K562 (cell line): ENCODE results near the gene SERPINH1. TPM values are rescaled to one million over a fixed set of nuclear protein-coding genes. Genes with fewer than 3 reads are reported as not detected.

Experiments
- ATF1 ChIP-seq, 2 experiments: fragments of 450-650 bp in 1 of 2; IDR thresholded peaks; 2 replicates each; pipeline ENCODE4 v1.6.1; 2016; ENCODE audit warnings: missing compliant biosample characterization in 1 of 2, missing genetic modification characterization in 1 of 2
- DEAF1 ChIP-seq: fragments of 450-650 bp; formaldehyde crosslinking; IDR thresholded peaks from 2 replicates; pipeline ENCODE4 v1.4.0; 2020; ENCODE audit warnings: mild to moderate bottlenecking, moderate library complexity
- GTF2F1 ChIP-seq: IDR thresholded peaks from 2 replicates; pipeline ENCODE4 v1.6.1; 2011; ENCODE audit warnings: low read depth, low read length, improper control_type of control experiment
- TEAD4 ChIP-seq, 2 experiments: sonication (generic) in 1 of 2; formaldehyde crosslinking in 1 of 2; IDR thresholded peaks; 2 replicates each; pipeline versions ENCODE4 v1.6.1 to v1.8.0; 2012 to 2022; ENCODE audit warnings: borderline replicate concordance in 1 of 2, inconsistent platforms in 1 of 2, low read length in 1 of 2, mild to moderate bottlenecking in 1 of 2, missing genetic modification reagents in 1 of 2
- ZNF140 ChIP-seq: fragments of 250-450 bp; sonication (Bioruptor Pico); IDR thresholded peaks from 2 replicates; pipeline ENCODE4 v1.8.0; 2021; ENCODE audit warnings: moderate library complexity, mild to moderate bottlenecking, inconsistent platforms
- ZNF263 ChIP-seq: sonication (generic); formaldehyde crosslinking; IDR thresholded peaks from 2 replicates; pipeline ENCODE4 v1.8.0; 2022; ENCODE audit warnings: mild to moderate bottlenecking, missing genetic modification reagents, borderline replicate concordance
- ZNF311 ChIP-seq: fragments of 250-450 bp; sonication (Bioruptor Pico); IDR thresholded peaks from 2 replicates; pipeline ENCODE4 v1.4.0; 2020; ENCODE audit warnings: mild to moderate bottlenecking, moderate library complexity
- polyA plus RNA-seq, 8 experiments: library from polyadenylated mRNA; depleted of rRNA in 4 of 8; stranded (reverse) in 5 of 8; unstranded in 3 of 8; fragments of >200 nt; fragmentation: Nextera tagmentation in 2 of 8; fragmentation: Illumina TruSeq in 1 of 8; extraction: Ambion mirVana in 2 of 8; extraction: Trizol in 1 of 8; gene quantifications; 2 replicates each; pipeline versions ENCODE4 v1.2.1 to v1.2.3, GENCODE V29; 2011 to 2014; ENCODE audit warnings: inconsistent platforms in 1 of 8, missing spikeins in 1 of 8
- total RNA-seq, 7 experiments: library from RNA; depleted of rRNA in 6 of 7; stranded (reverse); fragments of >200 nt in 6 of 7; fragmentation: Illumina TruSeq in 2 of 7; extraction: Trizol in 2 of 7; gene quantifications; 2 replicates each; pipeline versions ENCODE4 v1.2.1 to v1.2.3, GENCODE V29; 2011 to 2021; ENCODE audit warnings: low replicate concordance in 1 of 7
- TF ChIP-seq, protein P1 (sequence below): fragments of 450-650 bp; formaldehyde crosslinking; IDR thresholded peaks from 2 replicates; pipeline ENCODE4 v1.4.0; 2020; ENCODE audit warnings: mild to moderate bottlenecking, moderate library complexity
- TF ChIP-seq, protein P2 (sequence below), 2 experiments: fragments of 450-650 bp; conservative IDR thresholded peaks; 2 replicates each; pipeline ENCODE4 v1.6.1; 2017; ENCODE audit warnings: mild to moderate bottlenecking in 2 of 2, moderate library complexity in 2 of 2
- TF ChIP-seq, protein P3 (sequence below): fragments of 450-650 bp; formaldehyde crosslinking; IDR thresholded peaks from 2 replicates; pipeline ENCODE4 v1.4.0; 2020; ENCODE audit warnings: mild to moderate bottlenecking, mixed read lengths

SERPINH1 gene
- total and polyA plus RNA-seq, 9 of the 15 experiments (the other 6 are each of a cell fraction or from before 2014, with no cell fraction given) = 2.8 to 106 (median 67.9) TPM

- TF ChIP-seq DEAF1 (CRISPR knock-in tag) = peak; percentile 91
- TF ChIP-seq ZNF140 (CRISPR knock-in tag) = no peak
- TF ChIP-seq ATF1 (CRISPR knock-in tag; IDR thresholded peaks at IDR 0.05) = no peak
- TF ChIP-seq ATF1 (tag; IDR thresholded peaks at IDR 0.05) = no peak
- TF ChIP-seq ZNF311 (CRISPR knock-in tag) = no peak
- TF ChIP-seq, protein P1, sequence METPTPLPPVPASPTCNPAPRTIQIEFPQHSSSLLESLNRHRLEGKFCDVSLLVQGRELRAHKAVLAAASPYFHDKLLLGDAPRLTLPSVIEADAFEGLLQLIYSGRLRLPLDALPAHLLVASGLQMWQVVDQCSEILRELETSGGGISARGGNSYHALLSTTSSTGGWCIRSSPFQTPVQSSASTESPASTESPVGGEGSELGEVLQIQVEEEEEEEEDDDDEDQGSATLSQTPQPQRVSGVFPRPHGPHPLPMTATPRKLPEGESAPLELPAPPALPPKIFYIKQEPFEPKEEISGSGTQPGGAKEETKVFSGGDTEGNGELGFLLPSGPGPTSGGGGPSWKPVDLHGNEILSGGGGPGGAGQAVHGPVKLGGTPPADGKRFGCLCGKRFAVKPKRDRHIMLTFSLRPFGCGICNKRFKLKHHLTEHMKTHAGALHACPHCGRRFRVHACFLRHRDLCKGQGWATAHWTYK (CRISPR knock-in tag) = no peak
- TF ChIP-seq, protein P2, sequence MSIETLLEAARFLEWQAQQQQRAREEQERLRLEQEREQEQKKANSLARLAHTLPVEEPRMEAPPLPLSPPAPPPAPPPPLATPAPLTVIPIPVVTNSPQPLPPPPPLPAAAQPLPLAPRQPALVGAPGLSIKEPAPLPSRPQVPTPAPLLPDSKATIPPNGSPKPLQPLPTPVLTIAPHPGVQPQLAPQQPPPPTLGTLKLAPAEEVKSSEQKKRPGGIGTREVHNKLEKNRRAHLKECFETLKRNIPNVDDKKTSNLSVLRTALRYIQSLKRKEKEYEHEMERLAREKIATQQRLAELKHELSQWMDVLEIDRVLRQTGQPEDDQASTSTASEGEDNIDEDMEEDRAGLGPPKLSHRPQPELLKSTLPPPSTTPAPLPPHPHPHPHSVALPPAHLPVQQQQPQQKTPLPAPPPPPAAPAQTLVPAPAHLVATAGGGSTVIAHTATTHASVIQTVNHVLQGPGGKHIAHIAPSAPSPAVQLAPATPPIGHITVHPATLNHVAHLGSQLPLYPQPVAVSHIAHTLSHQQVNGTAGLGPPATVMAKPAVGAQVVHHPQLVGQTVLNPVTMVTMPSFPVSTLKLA (conservative IDR thresholded peaks at IDR 0.05) = peak; percentile 25 to 52; a peak in 1 of 4 replicates
- TF ChIP-seq, protein P3, sequence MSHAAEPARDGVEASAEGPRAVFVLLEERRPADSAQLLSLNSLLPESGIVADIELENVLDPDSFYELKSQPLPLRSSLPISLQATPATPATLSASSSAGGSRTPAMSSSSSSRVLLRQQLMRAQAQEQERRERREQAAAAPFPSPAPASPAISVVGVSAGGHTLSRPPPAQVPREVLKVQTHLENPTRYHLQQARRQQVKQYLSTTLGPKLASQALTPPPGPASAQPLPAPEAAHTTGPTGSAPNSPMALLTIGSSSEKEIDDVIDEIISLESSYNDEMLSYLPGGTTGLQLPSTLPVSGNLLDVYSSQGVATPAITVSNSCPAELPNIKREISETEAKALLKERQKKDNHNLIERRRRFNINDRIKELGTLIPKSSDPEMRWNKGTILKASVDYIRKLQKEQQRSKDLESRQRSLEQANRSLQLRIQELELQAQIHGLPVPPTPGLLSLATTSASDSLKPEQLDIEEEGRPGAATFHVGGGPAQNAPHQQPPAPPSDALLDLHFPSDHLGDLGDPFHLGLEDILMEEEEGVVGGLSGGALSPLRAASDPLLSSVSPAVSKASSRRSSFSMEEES (CRISPR knock-in tag) = no peak
- TF ChIP-seq ZNF263 (CRISPR knock-in tag) = no peak
- TF ChIP-seq GTF2F1 = no peak
- no peak for TF ChIP-seq TEAD4 (IDR thresholded peaks at IDR 0.05; ENCODE audit: low read length)
- TF ChIP-seq TEAD4 (CRISPR knock-in tag; IDR thresholded peaks at IDR 0.05; ENCODE audit: borderline replicate concordance) = no peak
Observed at GRCh38 chr11:75532200-75533048, 29.6 kb upstream of the SERPINH1 start (continued).
